GM13976 (cell line): ENCODE data around the gene CNGA2.

ENCODE experiments used
- DNase-seq: peaks from one replicate; pipeline ENCODE4 v3.0.0; 2012; ENCODE audit warnings: low spot score
- in situ Hi-C: fragments of 300-500 bp; cut with MboI; formaldehyde crosslinking; loops from one replicate; pipeline ENCODE4 v1.12.0; 2022; ENCODE audit warnings: low sequenced_read_pairs, mixed read lengths, inconsistent platforms; ENCODE audit not compliant: unreplicated experiment
- TF ChIP-seq, protein P1 (sequence below): IDR thresholded peaks from 2 replicates; pipeline ENCODE4 v1.5.1; 2012; ENCODE audit warnings: borderline replicate concordance, mild to moderate bottlenecking; ENCODE audit not compliant: insufficient read depth; ENCODE audit errors: extremely low read depth, missing control alignments, control extremely low read depth

CNGA2 gene

DNA sequence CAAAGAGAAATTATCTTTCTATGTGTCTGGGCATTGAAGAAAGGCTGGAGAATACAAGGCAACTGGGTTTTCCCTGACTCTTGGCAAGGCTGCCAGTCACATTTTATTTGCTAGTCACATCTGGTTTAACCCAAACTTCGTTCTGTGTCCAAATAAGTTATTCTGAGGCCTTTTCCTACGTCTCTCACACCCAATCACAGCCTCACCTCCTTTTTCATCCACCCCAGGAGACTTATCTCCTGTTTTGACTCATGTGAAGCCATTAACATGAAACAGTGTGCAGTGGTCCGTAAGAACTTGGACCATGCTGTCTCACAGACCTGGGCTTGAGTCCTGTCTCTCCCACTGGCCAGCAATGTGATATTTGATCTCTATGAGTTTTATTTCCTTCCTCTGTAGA lies 59.3 kb downstream of the CNGA2 start:
- no peak for DNase-seq
- TF ChIP-seq, protein P1, sequence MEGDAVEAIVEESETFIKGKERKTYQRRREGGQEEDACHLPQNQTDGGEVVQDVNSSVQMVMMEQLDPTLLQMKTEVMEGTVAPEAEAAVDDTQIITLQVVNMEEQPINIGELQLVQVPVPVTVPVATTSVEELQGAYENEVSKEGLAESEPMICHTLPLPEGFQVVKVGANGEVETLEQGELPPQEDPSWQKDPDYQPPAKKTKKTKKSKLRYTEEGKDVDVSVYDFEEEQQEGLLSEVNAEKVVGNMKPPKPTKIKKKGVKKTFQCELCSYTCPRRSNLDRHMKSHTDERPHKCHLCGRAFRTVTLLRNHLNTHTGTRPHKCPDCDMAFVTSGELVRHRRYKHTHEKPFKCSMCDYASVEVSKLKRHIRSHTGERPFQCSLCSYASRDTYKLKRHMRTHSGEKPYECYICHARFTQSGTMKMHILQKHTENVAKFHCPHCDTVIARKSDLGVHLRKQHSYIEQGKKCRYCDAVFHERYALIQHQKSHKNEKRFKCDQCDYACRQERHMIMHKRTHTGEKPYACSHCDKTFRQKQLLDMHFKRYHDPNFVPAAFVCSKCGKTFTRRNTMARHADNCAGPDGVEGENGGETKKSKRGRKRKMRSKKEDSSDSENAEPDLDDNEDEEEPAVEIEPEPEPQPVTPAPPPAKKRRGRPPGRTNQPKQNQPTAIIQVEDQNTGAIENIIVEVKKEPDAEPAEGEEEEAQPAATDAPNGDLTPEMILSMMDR, result no peak
- in situ Hi-C loops, result no loop called here
